ENCODE data around the gene RGS8. TPM values are rescaled to one million over a fixed set of nuclear protein-coding genes. Genes with fewer than 3 reads are reported as not detected.

The RGS8 gene
- total and polyA plus RNA-seq, 11 donors, result 0.05 to 0.23 (median 0.11) TPM; not detected in 8

GRCh38 chr1:182644886-182645285 lies 39.5 kb downstream of the RGS8 start:
- Histone ChIP-seq H3K4me3 (no peak overlapping the region), H3K27me3 (no peaks in the 10 kb centered on the region), H3K27ac (no peak overlapping the region), H3K36me3 (no peaks in the 10 kb centered on the region), H3K9me3 (no peaks in the 10 kb centered on the region), H3K4me1 (no peaks in the 10 kb centered on the region)
- DNase-seq (no peak), ATAC-seq (no peak)
- TF ChIP-seq CTCF (IDR thresholded peaks at IDR 0.05) (no peak), POLR2A (IDR thresholded peaks at IDR 0.05) (no peak)
- intact Hi-C loops (cut with DNase I), result no loop called here
- 65 to 76% (median 70%) methylated on average over 4 of the region's 4 CpGs for WGBS, 4 donors

- Histone ChIP-seq H3K4me1 (no peaks in the 10 kb centered on the region), H3K4me3 (no peak overlapping the region), H3K36me3 (no peaks in the 10 kb centered on the region), H3K27ac (no peak overlapping the region), H3K27me3 (no peaks in the 10 kb centered on the region), H3K9me3 (no peaks in the 10 kb centered on the region)
- intact Hi-C loops (cut with DNase I), result no loop called here
- DNase-seq, result no peak
- WGBS, 4 donors, result 93 to 99% (median 94%) methylated on average over 3 of the region's 3 CpGs
- TF ChIP-seq POLR2A (IDR thresholded peaks at IDR 0.05) (no peak), CTCF (IDR thresholded peaks at IDR 0.05) (no peak)
- no peak for ATAC-seq
Measured at GRCh38 chr1:182643699-182644098, 40.7 kb downstream of the RGS8 start.

- WGBS, 4 donors, result 96 to 98% (median 97%) methylated on average over 8 of the region's 8 CpGs
- Histone ChIP-seq H3K4me3 (no peak overlapping the region), H3K27ac (no peak overlapping the region), H3K4me1 (no peaks in the 10 kb centered on the region), H3K27me3 (no peaks in the 10 kb centered on the region), H3K36me3 (no peaks in the 10 kb centered on the region), H3K9me3 (no peaks in the 10 kb centered on the region)
- TF ChIP-seq CTCF (IDR thresholded peaks at IDR 0.05), result no peak
- no peak for TF ChIP-seq POLR2A (IDR thresholded peaks at IDR 0.05)
- intact Hi-C loops (cut with DNase I), result no loop called here
- ATAC-seq, result no peak
- no peak for DNase-seq
Measured at GRCh38 chr1:182642461-182642860, 41.9 kb downstream of the RGS8 start.

GRCh38 chr1:182641561-182641960 lies 42.8 kb downstream of the RGS8 start:
- ATAC-seq (no peak), DNase-seq (no peak)
- Histone ChIP-seq H3K9me3 (no peaks in the 10 kb centered on the region), H3K27me3 (no peaks in the 10 kb centered on the region), H3K4me3 (no peak overlapping the region), H3K36me3 (no peaks in the 10 kb centered on the region), H3K27ac (no peak overlapping the region), H3K4me1 (no peaks in the 10 kb centered on the region)
- 95 to 98% (median 96%) methylated on average over 5 of the region's 5 CpGs for WGBS, 4 donors
- TF ChIP-seq CTCF (IDR thresholded peaks at IDR 0.05), result no peak
- no peak for TF ChIP-seq POLR2A (IDR thresholded peaks at IDR 0.05)
- intact Hi-C loops (cut with DNase I), result no loop called here

All from heart left ventricle (tissue), 16 donors.